H1 (cell line): ENCODE measurements around the gene CCDC121.

ENCODE experiments used
- BRCA1 ChIP-seq: IDR thresholded peaks from 2 replicates; pipeline ENCODE4 v1.6.1; 2012; ENCODE audit warnings: low read depth, low read length, improper control_type of control experiment
- CBX5 ChIP-seq: fragments of 300-800, 300-1000 bp; sonication (generic); IDR thresholded peaks from 2 replicates; pipeline ENCODE4 v1.7.1; 2016; ENCODE audit warnings: antibody characterized with exemption, low read length, low read depth
- CTCF ChIP-seq, 3 experiments: IDR thresholded peaks; 1 replicate in 2 of 3; 2 replicates in 1 of 3; pipeline versions ENCODE4 v1.5.1 to v1.6.1; 2011; ENCODE audit warnings: low read length in 3 of 3, mild to moderate bottlenecking in 3 of 3, inconsistent platforms in 2 of 3, low read depth in 1 of 3, moderate library complexity in 1 of 3; ENCODE audit not compliant: insufficient read depth in 1 of 3; ENCODE audit errors: control extremely low read depth in 1 of 3

GRCh38 chr2:27661371-27661770, 32.6 kb upstream of the CCDC121 start:
- TF ChIP-seq CTCF (IDR thresholded peaks at IDR 0.05; ENCODE audit: control extremely low read depth in 1 of 3, insufficient read depth in 1 of 3, low read depth in 1 of 3, low read length in 3 of 3) (no peak), CBX5 (no peak), BRCA1 (no peak)
